HCT116 (cell line): Measurements from ENCODE around the gene GNG4. TPM values are rescaled to one million over a fixed set of nuclear protein-coding genes. Genes with fewer than 3 reads are reported as not detected.

Source experiments
- ATAC-seq: fragments of 200-7000 bp; cut with Tn5 transposase; 2 replicates; pipeline ENCODE4 v1.9.1; 2020; ENCODE audit warnings: mild to moderate bottlenecking, moderate library complexity
- BruUV-seq: library from RNA; stranded (reverse); fragments of 400-500 nt; replicated peaks from 2 replicates; lab custom pipeline; 2021; lab: Mats Ljungman, UMichigan
- CTCF ChIA-PET: fragments of 300-600 bp; sonication (Branson Sonifier 250); formaldehyde crosslinking; loops from one replicate; lab custom pipeline; 2021; ENCODE audit warnings: antibody characterized with exemption; lab: Charles Lee
- POLR2A ChIA-PET: fragments of 300-600, 350-600 bp; sonication (Branson Sonifier 250); formaldehyde crosslinking; loops from one replicate; lab custom pipeline; 2021; ENCODE audit warnings: antibody characterized with exemption; lab: Charles Lee
- RAD21 ChIA-PET, 2 experiments: fragments of 300-600 bp; sonication (Branson Sonifier 250); formaldehyde crosslinking; loops; one replicate each; lab custom pipeline; 2023; ENCODE audit warnings: low total read pairs in 2 of 2; ENCODE audit not compliant: uncharacterized antibody in 2 of 2, unreplicated experiment in 2 of 2, low non-redundant PET in 1 of 2; lab: Charles Lee
- DNase-seq: peaks from one replicate; pipeline ENCODE4 v3.0.0-alpha.2; 2010; ENCODE audit warnings: low read depth, low spot score
- H2AFZ ChIP-seq: fragments of 200-600 bp; shearing (Covaris generic), sonication (generic); 2 replicates; pipeline ENCODE4 v1.6.1; 2017; ENCODE audit warnings: low read depth, mixed run types, mixed read lengths, antibody characterized with exemption, low read length; ENCODE audit not compliant: poor library complexity, severe bottlenecking
- H3K27ac ChIP-seq: 2 replicates; pipeline ENCODE4 v1.5.1; 2012; ENCODE audit warnings: low read depth, low read length
- H3K27me3 ChIP-seq: fragments of 200-600 bp; sonication (generic); 2 replicates; pipeline ENCODE4 v1.6.1; 2016; ENCODE audit warnings: mixed run types, low read length, mixed read lengths; ENCODE audit not compliant: insufficient read depth
- H3K36me3 ChIP-seq, 2 experiments: fragments of 200-500 bp in 1 of 2; fragments of 200-600 bp in 1 of 2; sonication (Bioruptor generic) in 1 of 2; sonication (generic) in 1 of 2; 2 replicates each; pipeline versions ENCODE4 v1.5.1 to v1.6.1; 2014 to 2016; ENCODE audit warnings: low read length in 2 of 2, inconsistent platforms in 1 of 2, mixed read lengths in 1 of 2, mixed run types in 1 of 2; ENCODE audit not compliant: insufficient read depth in 2 of 2, control insufficient read depth in 1 of 2
- H3K4me1 ChIP-seq, 2 experiments: fragments of 200-600 bp in 1 of 2; sonication (generic) in 1 of 2; 2 replicates each; pipeline versions ENCODE4 v1.5.1 to v1.6.1; 2012 to 2017; ENCODE audit warnings: low read length in 2 of 2, inconsistent platforms in 1 of 2, mild to moderate bottlenecking in 1 of 2, mixed read lengths in 1 of 2, mixed run types in 1 of 2, moderate library complexity in 1 of 2; ENCODE audit not compliant: insufficient read depth in 2 of 2, control insufficient read depth in 1 of 2
- H3K4me2 ChIP-seq: fragments of 200-600 bp; sonication (generic); 2 replicates; pipeline ENCODE4 v1.6.1; 2017; ENCODE audit warnings: mixed run types, low read length, mixed read lengths
- H3K4me3 ChIP-seq, 2 experiments: fragments of 200-600 bp in 1 of 2; sonication (generic) in 1 of 2; replicated peaks in 1 of 2; 2 replicates each; pipeline ENCODE4 v1.5.1; 2011 to 2016; ENCODE audit warnings: low read length in 2 of 2, control low read depth in 1 of 2, low read depth in 1 of 2, mild to moderate bottlenecking in 1 of 2, mixed read lengths in 1 of 2, mixed run types in 1 of 2
- H3K79me2 ChIP-seq: fragments of 200-600 bp; sonication (generic); 2 replicates; pipeline ENCODE4 v1.6.1; 2017; ENCODE audit warnings: mild to moderate bottlenecking, mixed run types, low read length, moderate library complexity, mixed read lengths; ENCODE audit not compliant: insufficient read depth
- H3K9ac ChIP-seq: fragments of 200-600 bp; sonication (generic); 2 replicates; pipeline ENCODE4 v1.6.1; 2016; ENCODE audit warnings: low read length, mixed read lengths
- H3K9me2 ChIP-seq: fragments of 200-600 bp; sonication (generic), shearing (Covaris generic); 2 replicates; pipeline ENCODE4 v1.6.1; 2017; ENCODE audit warnings: mixed run types, mild to moderate bottlenecking, moderate library complexity; ENCODE audit not compliant: insufficient read depth
- H3K9me3 ChIP-seq, 2 experiments: fragments of 200-500 bp in 1 of 2; fragments of 200-600 bp in 1 of 2; sonication (Bioruptor generic) in 1 of 2; sonication (generic) in 1 of 2; 2 replicates each; pipeline ENCODE4 v1.6.1; 2014 to 2017; ENCODE audit warnings: low read length in 2 of 2, mixed read lengths in 2 of 2, inconsistent platforms in 1 of 2, low read depth in 1 of 2, mild to moderate bottlenecking in 1 of 2, mixed run types in 1 of 2, moderate library complexity in 1 of 2; ENCODE audit not compliant: control insufficient read depth in 1 of 2, insufficient read depth in 1 of 2
- H4K20me1 ChIP-seq: fragments of 200-600 bp; sonication (generic), shearing (Covaris generic); 2 replicates; pipeline ENCODE4 v1.6.1; 2017; ENCODE audit warnings: mixed run types, mild to moderate bottlenecking, moderate library complexity; ENCODE audit not compliant: insufficient read depth
- ATF3 ChIP-seq: IDR thresholded peaks from 2 replicates; pipeline ENCODE4 v1.6.1; 2012
- CBX3 ChIP-seq: IDR thresholded peaks from 2 replicates; pipeline ENCODE4 v1.6.1; 2012; ENCODE audit warnings: low read depth
- CEBPB ChIP-seq: IDR thresholded peaks from 2 replicates; pipeline ENCODE4 v1.6.1; 2012; ENCODE audit warnings: low read depth
- EGR1 ChIP-seq: IDR thresholded peaks from 2 replicates; pipeline ENCODE4 v1.6.1; 2012; ENCODE audit warnings: low read depth
- FOSL1 ChIP-seq: IDR thresholded peaks from 2 replicates; pipeline ENCODE4 v1.6.1; 2012; ENCODE audit warnings: low read depth
- RAD21 ChIP-seq: IDR thresholded peaks from 2 replicates; pipeline ENCODE4 v1.6.1; 2012; ENCODE audit warnings: low read depth, mild to moderate bottlenecking
- REST ChIP-seq: IDR thresholded peaks from 2 replicates; pipeline ENCODE4 v1.6.1; 2012; ENCODE audit warnings: low read depth
- SIN3A ChIP-seq: IDR thresholded peaks from 2 replicates; pipeline ENCODE4 v1.6.1; 2012; ENCODE audit warnings: low read depth
- YY1 ChIP-seq: IDR thresholded peaks from 2 replicates; pipeline ENCODE4 v1.6.1; 2011; ENCODE audit warnings: low read length, low read depth, moderate library complexity, mild to moderate bottlenecking; ENCODE audit not compliant: insufficient replicate concordance; ENCODE audit errors: extremely low read depth
- ZBTB33 ChIP-seq: IDR thresholded peaks from 2 replicates; pipeline ENCODE4 v1.6.1; 2011; ENCODE audit warnings: mild to moderate bottlenecking, low read length, moderate library complexity; ENCODE audit not compliant: insufficient replicate concordance; ENCODE audit errors: extremely low read depth
- ZFX ChIP-seq: fragments of 450-650 bp; IDR thresholded peaks from 2 replicates; pipeline ENCODE4 v1.6.1; 2017
- intact Hi-C: fragments of 100-400 bp; cut with micrococcal nuclease; formaldehyde crosslinking; loops from 2 replicates; pipeline ENCODE4 v1.10.0; 2022
- total RNA-seq: library from RNA; stranded (reverse); gene quantifications from one replicate; pipeline ENCODE4 v1.2.1, GENCODE V29; 2021; ENCODE audit not compliant: unreplicated experiment

GNG4 gene
- total RNA-seq, 1 experiment from 2014 or later, result 10.6 TPM

GRCh38 chr1:235608278-235608677, 41.3 kb downstream of the GNG4 start:
- H3K9me3 ChIP-seq, result no peaks in the 10 kb centered on the region
- CTCF ChIA-PET, result interaction anchor here (0.7 kb wide), 1 partner anchor 125 kb away, joined by 3 read pairs; no protein-coding TSS in a partner anchor

GRCh38 chr1:235607284-235607683, 42.3 kb downstream of the GNG4 start:
- H2AFZ ChIP-seq, result no peak overlapping the region
- H3K27ac ChIP-seq, result no peak overlapping the region
- ChIA-PET CTCF (no interaction called here), RAD21 (no interaction called here), POLR2A (no interaction called here)
- TF ChIP-seq SIN3A (no peak), ATF3 (no peak), EGR1 (no peak), ZFX (no peak), CBX3 (no peak), RAD21 (no peak), CEBPB (no peak), REST (no peak), ZBTB33 (no peak), FOSL1 (no peak), YY1 (no peak)
- H4K20me1 ChIP-seq, result no peaks in the 10 kb centered on the region
- intact Hi-C loops, result no loop called here
- no peaks in the 10 kb centered on the region for H3K36me3 ChIP-seq
- no TSS peak for BruUV-seq
- H3K9ac ChIP-seq, result no peak overlapping the region
- DNase-seq (no peak), ATAC-seq (no peak)
- no peaks in the 10 kb centered on the region for H3K4me1 ChIP-seq
- H3K79me2 ChIP-seq, result no peaks in the 10 kb centered on the region
- no peak overlapping the region for H3K4me2 ChIP-seq
- no peak overlapping the region for H3K4me3 ChIP-seq
- no peaks in the 10 kb centered on the region for H3K9me3 ChIP-seq
- H3K9me2 ChIP-seq, result no peaks in the 10 kb centered on the region
- no peaks in the 10 kb centered on the region for H3K27me3 ChIP-seq

More at GRCh38 chr1:235608278-235608677, 41.3 kb downstream of the GNG4 start:
- Histone ChIP-seq H2AFZ (no peak overlapping the region), H3K27ac (no peak overlapping the region), H3K4me2 (no peak overlapping the region), H4K20me1 (no peaks in the 10 kb centered on the region), H3K79me2 (no peaks in the 10 kb centered on the region), H3K9me2 (no peaks in the 10 kb centered on the region), H3K4me1 (no peaks in the 10 kb centered on the region), H3K9ac (no peak overlapping the region), H3K4me3 (no peak overlapping the region), H3K36me3 (no peaks in the 10 kb centered on the region), H3K27me3 (no peaks in the 10 kb centered on the region)
- BruUV-seq, result no TSS peak
- ATAC-seq (no peak), DNase-seq (no peak)
- intact Hi-C loops, result no loop called here
- TF ChIP-seq ATF3, result no peak
- RAD21 ChIA-PET, result no interaction called here
- POLR2A ChIA-PET, result no interaction called here
